Measurements from ENCODE around the gene ZNF766. TPM values are rescaled to one million over a fixed set of nuclear protein-coding genes. Genes with fewer than 3 reads are reported as not detected.
"Not testable (repeated sequence)": the region's sequence is repeated elsewhere in the genome, so short reads cannot be mapped to it uniquely, and the experiment has no call there.

Gene ZNF766
- total RNA-seq, 3 donors from 2014 or later, result 11.4 to 21.0 (median 12.8) TPM

- Histone ChIP-seq H3K4me1 (ENCODE audit: low read depth) (no peaks in the 10 kb centered on the region), H3K9me3 (peaks cover 3% of the 10 kb centered on the region), H3K4me3 (no peak overlapping the region), H3K36me3 (ENCODE audit: low read depth) (no peaks in the 10 kb centered on the region)
- intact Hi-C loops (cut with DNase I, micrococcal nuclease), result no loop called here
- TF ChIP-seq CTCF (IDR thresholded peaks at IDR 0.05), result no peak
- DNase-seq, result peak in 2 of 3 donors; percentile 66 to 86
- ATAC-seq, result peak; percentile 62
Measured at GRCh38 chr19:52248241-52248640, 21.1 kb upstream of the ZNF766 start.

GRCh38 chr19:52258426-52258825 is 11.0 kb upstream of the ZNF766 start:
- ATAC-seq, result no peak
- H3K4me1 ChIP-seq (ENCODE audit: low read depth), result no peaks in the 10 kb centered on the region
- DNase-seq, result no peak
- H3K4me3 ChIP-seq, result no peak overlapping the region
- H3K9me3 ChIP-seq, result no peaks in the 10 kb centered on the region
- intact Hi-C loops (cut with DNase I, micrococcal nuclease), result no loop called here
- TF ChIP-seq CTCF (IDR thresholded peaks at IDR 0.05), result no peak
- no peaks in the 10 kb centered on the region for H3K36me3 ChIP-seq (ENCODE audit: low read depth)

GRCh38 chr19:52265556-52265955 is 3.8 kb upstream of the ZNF766 start:
- H3K9me3 ChIP-seq; intact Hi-C loops (cut with DNase I, micrococcal nuclease); DNase-seq; ATAC-seq; H3K4me3 ChIP-seq; H3K36me3 ChIP-seq (ENCODE audit: low read depth); H3K4me1 ChIP-seq (ENCODE audit: low read depth): not testable (repeated sequence)

- no peaks in the 10 kb centered on the region for H3K36me3 ChIP-seq (ENCODE audit: low read depth)
- H3K4me3 ChIP-seq, result peak overlapping the region; percentile 94
- DNase-seq, result peak in 1 of 3 donors; percentile 9
- H3K4me1 ChIP-seq (ENCODE audit: low read depth), result peaks cover 7% of the 10 kb centered on the region
- H3K9me3 ChIP-seq, result peaks cover 11% of the 10 kb centered on the region
- no peak for TF ChIP-seq CTCF (IDR thresholded peaks at IDR 0.05)
- intact Hi-C loops (cut with DNase I, micrococcal nuclease), result no loop called here
- ATAC-seq, result peak; percentile 9
Measured at GRCh38 chr19:52270266-52270885, 989 bp downstream of the ZNF766 start.

GRCh38 chr19:52273301-52273700 is 3.9 kb downstream of the ZNF766 start:
- H3K4me1 ChIP-seq (ENCODE audit: low read depth), result peaks cover 7% of the 10 kb centered on the region
- no peaks in the 10 kb centered on the region for H3K36me3 ChIP-seq (ENCODE audit: low read depth)
- no peak overlapping the region for H3K4me3 ChIP-seq
- ATAC-seq (no peak), DNase-seq (no peak)
- peaks cover 31% of the 10 kb centered on the region for H3K9me3 ChIP-seq
- TF ChIP-seq CTCF (IDR thresholded peaks at IDR 0.05), result no peak
- intact Hi-C loops (cut with DNase I, micrococcal nuclease), result no loop called here

GRCh38 chr19:52274191-52274590 is 4.8 kb downstream of the ZNF766 start:
- no peak for DNase-seq
- Histone ChIP-seq H3K4me3 (no peak overlapping the region), H3K4me1 (ENCODE audit: low read depth) (peaks cover 7% of the 10 kb centered on the region), H3K9me3 (peaks cover 38% of the 10 kb centered on the region), H3K36me3 (ENCODE audit: low read depth) (no peaks in the 10 kb centered on the region)
- no peak for ATAC-seq
- intact Hi-C loops (cut with DNase I, micrococcal nuclease), result no loop called here
- no peak for TF ChIP-seq CTCF (IDR thresholded peaks at IDR 0.05)

All from mucosa of descending colon (tissue), 3 donors.